IPS DF 19.7 (cell line): Measurements from ENCODE around the gene RBM20.
"Not testable (repeated sequence)": the region's sequence is repeated elsewhere in the genome, so short reads cannot be mapped to it uniquely, and the experiment has no call there.

Experiments
- DNase-seq: peaks from one replicate; pipeline ENCODE4 v3.0.0-alpha.2; 2013; ENCODE audit warnings: low read depth, low spot score

Gene RBM20

DNA sequence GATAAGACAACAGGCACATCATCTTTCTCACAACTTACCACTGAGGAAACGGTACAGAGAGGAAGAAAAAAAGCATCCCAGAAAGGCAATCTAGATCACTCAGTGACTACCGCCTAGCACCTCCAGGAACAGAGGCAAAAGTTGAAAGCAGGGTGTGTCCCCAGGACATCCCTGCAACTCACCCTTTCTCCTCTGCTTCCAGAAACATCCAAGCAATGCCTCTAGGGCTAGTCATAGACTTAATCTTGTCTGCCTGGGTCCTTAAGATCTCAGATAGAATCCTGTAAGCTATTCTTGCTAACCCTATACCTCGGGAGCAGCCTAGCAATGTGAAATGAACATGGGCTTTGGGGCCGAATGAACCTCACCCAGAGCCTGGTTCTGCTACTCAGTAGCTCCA lies 208.8 kb downstream of the RBM20 start:
- DNase-seq = no peak

DNA sequence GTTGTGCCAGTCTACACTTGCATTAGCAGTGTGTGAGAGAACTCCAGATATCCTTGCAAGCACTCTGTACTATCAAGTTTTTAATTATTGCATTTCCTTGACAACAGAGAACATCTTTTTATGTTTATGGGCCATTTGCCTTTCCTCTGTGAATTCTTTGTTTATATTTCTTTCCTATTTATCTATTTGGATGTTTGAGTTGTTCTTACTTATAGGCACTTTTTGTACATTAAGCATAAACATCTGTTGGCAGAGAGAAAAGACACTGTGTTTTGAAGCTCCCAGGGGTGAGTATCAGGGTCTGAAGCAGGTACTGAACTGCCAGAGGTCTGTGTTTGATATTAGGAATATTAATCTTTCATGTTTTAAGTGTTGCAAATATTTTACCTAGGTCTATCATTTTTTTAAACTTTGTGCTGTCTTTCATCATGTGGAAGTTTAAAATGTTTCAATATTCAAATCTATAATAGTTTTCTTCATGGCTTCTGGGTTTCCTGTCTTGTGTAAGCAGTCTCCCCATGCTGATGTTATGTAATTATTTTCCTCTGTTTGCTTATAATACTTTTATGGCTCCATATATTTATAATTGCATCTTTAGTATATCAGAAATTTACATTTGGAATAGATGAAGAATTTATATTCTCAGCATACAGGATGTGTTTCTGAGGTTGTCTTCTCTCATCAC lies 209.9 kb downstream of the RBM20 start:
- DNase-seq = no peak

DNA sequence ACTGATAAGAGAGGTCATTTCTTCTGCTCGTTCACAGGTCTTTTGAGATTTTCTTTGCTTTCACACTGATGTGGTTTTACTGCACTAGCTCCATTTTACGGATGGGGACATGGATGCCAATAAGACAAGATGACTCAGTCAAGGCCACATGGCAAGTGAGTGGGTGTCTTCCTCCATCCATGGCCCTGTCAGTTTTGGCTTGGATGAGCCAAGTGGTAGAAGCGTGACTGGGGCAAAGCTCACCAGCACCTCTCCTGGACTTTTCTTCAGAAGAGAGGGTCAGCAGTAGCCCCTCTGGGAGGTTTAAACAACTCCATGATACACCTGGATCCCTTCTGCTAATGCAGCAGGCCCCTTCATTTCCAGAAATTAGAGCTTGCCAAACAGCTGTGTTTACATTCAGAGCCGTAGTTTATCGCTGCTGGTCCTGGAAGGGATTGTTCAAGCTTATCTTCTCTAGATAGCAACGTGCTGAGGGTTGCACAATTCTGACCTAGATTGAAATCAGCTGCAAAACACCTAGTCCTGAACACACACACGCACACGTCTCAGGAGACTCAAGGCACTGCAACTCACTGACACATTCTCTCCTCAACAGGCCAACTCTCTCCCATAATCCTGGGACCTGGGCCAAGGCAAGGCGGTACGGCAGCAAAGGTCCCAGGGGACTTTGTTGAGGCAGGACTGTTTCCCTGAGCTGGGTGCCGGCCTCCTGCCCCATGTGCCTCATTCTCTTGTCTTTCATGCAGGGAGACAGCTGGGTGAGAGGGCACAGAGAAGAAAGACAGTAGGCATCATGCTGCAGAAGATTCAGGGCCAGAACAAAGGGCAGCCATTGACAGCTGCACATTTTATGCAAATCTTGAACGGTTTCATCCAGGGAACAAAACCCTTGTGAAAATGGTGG lies 213.4 kb downstream of the RBM20 start:
- DNase-seq = no peak

DNA sequence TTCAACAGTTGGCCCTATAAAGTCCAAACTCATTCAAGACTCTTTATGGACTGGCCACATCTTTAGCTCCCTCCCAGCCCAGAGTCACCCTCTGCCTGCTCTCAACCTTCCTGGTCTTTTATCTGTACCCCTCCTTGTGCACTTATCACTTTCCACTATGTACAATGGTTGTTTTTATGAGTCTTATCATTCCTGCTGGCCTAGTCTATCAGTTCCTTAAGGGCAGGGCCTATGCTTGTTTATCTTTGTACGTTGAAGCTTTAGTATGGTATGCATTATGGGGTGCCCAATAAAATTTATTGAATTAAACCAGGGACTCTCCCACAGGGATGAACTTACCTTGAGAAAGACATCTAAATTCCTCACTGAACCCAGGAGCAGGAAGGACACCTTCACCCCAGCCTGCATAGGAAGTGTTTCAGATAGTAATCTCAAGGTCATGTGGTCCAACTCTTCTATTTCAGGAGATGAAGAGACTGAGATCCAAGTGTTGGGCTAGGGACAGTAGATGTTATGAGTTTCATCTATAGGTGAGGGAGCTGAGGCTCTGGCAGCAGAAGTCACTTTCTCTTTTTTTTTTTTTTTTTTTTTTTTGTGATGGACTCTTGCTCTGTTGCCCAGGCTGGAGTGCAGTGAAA lies 214.3 kb downstream of the RBM20 start:
- DNase-seq = no peak

DNA sequence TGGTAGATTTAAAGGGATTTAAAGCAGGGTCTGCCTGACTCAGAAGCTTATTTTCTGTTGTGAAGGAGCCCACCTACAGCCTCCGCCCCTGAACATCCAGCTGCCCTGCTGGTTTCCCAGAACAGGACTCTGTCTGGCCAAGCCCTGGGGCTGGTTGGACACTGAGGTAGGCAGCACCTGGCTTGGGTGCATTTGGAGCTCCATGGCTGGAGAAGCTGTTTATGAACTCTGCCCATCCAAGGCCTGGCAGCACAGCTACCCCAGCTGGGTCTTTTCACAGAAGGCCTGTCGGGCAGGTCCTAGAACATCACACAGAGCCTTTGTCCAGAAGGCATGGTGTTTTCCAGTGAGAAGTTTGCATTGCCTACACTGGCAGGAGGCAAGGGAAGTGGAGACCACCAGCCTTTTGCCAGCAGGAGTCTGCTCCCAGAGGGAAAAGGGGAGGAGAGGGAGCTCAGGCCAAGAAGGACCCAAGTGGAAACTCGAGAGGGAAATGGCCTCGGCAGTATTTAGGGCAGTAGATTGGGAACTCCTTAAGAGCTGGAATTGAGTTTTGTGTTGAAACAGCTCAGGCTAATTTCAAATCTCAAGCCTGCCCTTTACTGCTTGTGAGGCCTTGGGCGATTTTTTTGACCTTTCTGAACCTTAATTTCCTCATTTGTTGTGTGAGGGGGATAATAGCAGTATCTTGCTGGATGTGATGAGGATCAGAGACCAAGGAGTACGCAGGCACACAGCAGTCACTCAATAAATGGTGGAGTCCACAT lies 215.3 kb downstream of the RBM20 start:
- DNase-seq = no peak

DNA sequence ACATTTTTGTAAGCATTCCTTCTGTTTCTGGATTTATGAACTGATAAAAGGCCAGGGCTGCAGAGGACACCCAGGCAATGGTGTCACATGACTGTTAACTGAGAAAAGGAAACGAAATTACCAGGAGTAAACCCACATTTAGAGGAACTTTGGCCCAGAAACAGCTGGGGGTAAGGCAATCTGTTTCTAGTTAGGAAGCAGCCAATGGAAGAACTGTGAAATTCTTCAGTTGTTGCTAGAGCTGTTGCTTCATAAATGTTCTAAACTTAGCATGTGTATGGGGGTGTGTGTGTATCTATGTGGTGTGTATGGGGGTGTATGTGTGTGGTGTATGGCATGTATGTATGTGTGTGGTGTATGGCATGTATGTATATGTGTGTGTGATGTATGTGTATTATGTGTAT lies 215.8 kb downstream of the RBM20 start:
- no peak for DNase-seq

DNA sequence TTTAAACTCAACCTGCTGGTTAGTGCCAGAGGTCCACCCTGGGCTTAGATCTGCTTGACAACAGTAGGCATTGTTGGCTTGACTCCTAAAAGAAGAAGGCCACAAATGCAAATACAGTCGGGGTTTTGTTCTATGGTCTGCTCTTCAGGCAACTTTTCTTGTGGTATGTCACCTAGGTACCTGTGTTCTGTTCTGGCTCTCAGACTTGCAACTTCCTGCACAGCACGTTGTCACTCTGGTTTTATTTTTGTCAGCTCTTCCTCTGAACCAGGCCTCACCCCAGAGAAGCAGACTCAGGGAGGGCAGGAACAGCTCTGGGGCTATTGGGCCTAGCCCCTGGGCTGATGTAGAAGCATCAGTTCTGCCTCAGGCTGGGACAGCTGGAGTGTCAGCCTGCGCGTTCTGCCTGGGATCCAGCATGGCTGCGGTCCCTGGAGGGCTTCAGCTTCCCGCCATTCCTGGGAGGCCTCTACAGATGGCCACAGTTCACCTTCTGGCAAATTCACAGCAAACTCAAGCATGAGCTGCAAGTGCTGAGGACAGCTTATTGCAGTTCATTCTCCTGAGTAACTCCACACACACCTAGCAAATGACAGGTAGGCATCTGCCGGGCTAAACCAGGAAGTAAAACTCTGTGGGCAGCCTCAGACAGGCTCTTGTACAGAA lies 216.6 kb downstream of the RBM20 start:
- DNase-seq = no peak

DNA sequence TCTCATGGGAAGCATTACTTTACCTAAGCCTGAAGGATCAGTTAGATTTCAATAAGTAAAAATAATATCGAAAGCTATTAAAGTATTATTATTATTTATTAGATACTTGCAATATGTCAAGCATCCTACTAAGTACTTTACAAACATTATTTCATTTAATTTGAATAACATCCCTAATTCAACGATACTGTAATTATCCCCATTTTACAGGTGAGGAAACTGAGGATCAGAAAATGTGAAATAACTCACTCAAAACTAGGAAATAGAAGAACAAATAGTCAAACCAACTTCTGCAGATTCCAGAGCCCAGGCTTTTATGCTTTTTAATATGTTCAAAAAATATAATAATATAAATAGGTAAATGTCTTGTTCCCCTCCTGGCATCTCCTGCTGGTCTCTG lies 217.3 kb downstream of the RBM20 start:
- no peak for DNase-seq

DNA sequence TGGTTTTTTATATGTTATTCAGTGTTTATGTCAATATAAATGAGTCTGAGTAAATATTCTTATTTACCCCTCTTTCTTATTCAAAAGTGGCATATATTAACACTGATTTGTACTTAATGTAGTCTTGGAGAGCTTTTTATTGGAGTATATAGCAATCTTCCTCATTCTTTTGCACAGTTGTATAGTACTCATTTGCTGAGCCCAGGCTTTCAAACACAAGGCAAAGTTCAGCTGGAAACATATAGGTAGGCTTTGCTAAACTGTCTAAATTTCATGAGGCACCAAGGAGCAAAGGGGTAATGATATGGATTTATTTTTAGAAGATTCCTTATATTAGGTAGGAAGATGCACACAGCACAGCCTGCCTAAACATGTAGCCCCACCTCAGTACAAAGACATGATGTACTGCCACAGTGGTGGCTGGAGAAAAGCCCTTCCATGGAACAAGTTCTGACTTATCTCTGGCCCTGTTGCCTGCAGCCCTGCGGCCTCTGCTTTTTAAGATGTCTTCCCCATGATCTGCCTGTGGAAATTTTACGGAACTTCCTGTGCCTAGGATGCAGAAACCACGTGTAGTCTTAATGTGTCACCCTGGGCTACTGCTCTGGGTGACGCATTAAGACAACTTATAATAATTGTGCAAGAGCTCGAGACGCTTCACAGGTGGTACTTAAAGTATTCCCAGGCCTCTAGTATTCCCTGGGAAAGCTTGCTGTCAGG lies 218.0 kb downstream of the RBM20 start:
- no peak for DNase-seq

DNA sequence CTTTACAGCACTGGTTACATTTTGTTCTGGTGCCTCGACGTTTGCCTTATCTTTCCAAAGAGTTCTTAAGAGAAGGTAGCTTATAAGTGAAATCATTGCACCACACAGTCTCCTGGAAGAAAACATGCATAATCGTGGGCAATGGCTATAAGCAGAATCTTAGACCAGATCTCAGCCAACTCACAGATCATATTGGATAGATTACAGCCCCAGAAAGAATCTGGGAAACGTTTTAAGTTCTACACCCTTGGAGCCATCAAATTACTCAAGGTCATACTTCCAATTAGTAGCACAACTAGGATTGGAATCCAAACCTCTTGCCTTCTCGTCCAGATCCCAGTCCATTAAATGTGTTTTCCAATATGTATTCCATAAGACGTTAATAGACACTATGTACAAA lies 218.8 kb downstream of the RBM20 start:
- no peak for DNase-seq

DNA sequence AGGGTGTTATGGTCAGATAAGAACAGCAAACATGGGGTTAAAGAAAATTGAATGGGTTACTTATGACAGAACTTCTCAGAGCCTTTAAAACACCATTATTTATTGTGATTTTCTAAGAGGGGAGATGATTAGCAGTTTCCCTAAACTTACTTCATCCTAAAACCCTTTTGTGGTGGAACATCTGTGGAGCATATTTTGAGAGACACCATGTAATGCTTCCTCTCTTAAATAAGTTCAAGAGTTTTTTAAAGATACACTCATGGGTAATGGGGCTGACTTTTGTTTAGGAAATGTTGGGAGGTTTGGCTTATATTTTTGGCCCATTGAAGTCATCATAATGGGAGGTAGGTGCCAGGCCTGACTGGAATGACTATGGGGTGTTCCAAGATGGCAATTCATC lies 219.2 kb downstream of the RBM20 start:
- DNase-seq = no peak

DNA sequence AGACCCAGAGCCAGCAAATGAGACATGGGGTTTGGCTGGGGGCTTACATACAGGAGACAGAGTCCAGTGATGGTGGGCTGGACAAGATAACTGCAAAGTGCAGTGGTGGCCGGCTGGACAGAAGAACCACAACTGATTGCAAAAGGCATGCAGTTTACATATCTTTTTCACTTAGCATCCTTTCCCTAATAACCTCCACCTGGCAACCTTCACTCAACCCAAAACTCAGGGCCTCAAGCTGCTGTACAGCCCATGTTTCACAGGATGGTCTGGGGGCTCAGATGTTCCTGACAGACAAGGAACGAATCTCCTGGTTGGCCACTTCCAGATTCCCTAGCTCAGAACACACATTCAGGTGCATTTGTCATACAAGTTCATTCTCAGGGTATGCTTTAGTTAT lies 219.8 kb downstream of the RBM20 start:
- no peak for DNase-seq

DNA sequence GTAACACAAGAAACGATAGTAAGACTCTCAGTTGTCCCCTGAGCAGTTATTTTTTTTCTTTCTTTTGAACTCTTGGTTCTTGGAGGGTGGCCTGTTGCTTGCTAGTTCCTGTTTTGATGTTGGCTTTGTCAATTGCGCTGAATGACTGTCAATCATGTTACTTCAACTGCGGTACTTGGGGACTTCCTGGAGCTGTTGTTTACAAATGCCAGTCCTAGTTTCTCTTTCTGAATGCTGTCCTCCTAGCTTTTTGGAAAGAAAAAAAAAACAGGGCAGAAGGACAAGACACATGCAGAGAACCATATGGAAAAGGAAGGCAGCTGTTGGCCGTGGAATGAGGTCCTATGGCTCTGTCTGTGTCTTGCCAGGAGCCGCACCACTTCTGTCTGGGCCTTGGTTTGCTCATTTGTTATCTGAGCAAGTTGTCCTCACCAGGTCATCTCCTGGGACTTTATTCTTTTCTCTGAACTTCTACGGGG lies 220.6 kb downstream of the RBM20 start:
- DNase-seq = no peak

DNA sequence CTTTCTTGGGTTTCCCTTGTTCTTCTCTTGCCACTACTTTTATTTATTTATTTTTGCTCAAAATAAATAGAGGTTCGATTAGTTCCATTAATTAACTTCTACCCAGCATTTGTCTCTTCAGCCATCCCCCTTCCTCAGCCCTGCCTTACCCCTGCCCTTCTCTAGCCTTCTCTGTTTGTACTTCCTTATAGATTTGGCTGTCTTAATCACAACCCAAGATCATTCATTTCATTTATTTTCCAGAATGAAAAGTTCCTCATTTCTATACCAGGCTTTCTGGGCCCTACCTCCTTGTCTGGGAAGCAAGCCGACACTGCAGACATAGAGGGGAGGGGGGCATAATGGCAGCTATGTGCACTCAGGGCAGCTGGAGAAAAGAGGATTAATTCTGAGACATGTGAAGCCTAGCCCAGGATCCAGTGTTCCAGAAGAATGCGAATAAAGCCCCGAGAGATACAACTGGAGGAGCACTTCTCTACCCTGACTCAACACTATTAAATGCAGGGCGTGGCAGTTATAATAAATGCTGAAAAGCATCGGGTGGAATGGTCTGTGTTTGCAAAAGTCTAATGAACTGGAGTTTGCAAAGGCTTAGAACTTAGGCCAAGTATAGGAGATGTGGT lies 221.2 kb downstream of the RBM20 start:
- DNase-seq = no peak

DNA sequence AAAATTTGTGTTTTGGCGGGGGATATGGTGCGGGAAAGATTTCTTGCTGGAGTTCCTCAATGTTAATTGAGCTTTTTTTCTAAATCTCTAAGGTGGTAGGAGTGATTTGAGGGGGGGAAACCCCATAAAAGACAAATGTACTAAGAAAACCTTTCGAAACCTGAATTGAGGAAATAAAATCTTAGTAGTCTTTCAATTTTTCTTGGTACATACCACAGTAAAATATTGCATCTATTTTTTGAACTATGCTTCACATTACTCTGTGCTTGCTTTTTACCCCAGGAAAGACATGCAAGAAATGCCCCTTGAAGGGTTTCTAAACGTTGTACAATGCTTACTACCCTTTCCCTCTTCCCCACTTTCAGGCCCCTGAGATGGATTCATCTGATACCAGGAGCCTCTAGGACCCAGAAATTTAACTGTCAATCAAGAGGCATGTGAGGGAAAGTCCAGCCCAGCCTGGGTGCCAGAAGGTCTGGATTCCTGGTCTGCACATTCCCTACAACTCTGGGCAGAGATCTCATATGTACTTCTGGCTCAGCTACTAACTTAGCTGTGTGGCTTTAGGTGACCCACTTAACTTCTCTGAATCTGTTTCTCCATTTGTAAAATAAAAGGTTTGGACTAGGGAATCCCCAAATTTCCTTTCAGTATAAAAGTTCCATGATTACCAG lies 221.8 kb downstream of the RBM20 start:
- DNase-seq = no peak

DNA sequence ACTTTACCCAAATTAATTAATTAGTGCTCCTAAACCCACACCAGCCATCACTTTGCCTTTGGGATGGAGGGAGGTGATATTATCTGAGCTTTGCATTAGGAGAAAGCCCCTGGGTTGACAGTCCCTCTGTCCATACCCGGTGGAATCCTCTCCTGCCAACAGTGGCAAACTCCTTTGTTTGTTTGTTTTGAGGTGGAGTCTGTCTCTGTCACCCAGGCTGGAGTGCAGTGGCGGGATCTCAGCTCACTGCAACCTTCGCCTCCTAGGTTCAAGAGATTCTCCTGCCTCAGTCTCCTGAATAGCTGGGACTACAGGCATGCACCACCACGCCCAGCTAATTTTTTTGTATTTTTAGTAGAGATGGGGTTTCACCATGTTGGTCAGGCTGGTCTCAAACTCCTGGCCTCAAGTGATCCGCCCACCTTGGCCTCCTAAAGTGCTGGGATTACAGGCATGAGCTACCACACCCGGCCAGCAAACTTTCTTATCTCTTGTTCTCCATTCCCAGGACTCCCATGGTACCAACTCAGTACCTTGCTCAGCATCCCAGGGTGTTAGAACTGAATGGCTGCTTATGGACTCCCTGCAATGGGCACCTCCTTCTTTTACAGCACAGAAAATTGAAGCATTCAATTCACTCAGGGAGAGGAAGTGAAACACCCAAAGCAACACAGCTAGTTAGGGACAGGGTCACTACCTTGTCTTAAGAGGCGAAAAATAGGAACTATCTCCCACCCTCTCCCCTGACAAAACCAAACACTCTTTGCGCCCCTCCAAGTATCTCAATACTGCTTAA lies 223.1 kb downstream of the RBM20 start:
- not testable (repeated sequence) for DNase-seq

DNA sequence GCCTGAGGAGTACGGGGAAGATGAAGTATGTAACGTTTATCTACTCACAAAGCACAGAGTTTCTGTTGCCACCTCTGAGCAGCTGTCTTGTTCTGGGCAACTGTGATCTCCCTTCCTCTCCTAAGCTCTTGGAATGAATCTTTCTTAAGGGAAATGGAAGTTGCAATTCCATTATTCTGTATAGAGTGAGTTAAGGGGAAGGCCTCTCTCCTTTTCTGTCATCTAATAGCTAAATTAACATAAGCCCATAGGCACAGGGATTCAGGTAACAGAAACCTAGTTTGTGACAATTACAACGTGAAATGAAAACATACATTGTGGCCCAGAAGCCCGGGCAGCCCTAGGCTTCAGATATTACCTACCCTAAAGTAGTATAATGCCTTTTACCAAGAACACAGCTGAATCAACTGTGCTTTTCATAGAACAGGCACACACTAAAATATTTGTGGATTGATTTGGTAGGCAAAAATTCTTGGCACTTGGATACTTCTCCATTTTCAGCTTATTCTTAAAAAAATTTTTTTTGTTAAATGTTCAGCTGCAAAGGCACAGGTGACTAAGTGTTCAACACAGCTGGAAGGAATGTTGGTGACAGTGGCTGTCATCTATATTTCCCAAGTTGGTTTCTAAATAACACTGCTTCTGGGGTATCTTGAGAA lies 223.8 kb downstream of the RBM20 start:
- no peak for DNase-seq

DNA sequence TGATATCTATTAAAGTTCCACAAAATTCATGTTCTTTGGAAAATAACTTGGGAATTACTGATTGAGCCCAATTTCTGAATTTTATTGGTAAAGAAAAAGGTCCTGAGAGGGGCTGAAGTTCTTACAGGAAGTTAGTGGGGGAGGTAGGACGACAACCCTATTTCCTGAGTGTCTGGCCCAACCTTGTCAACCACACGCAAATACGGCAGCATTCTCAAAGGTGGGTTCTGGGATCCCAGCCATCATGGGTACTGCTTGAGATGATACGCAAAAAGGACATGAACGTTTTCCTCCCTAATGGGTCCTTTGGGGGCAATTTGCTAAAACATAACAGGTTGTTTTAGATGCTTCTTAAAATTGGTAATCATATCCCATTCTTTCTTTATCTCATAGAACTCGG lies 224.8 kb downstream of the RBM20 start:
- DNase-seq = no peak
